ENCODE data around the gene METTL27. TPM values are rescaled to one million over a fixed set of nuclear protein-coding genes. Genes with fewer than 3 reads are reported as not detected.
"Not testable (repeated sequence)": the region's sequence is repeated elsewhere in the genome, so short reads cannot be mapped to it uniquely, and the experiment has no call there.

Gene METTL27
- total and polyA plus RNA-seq, 9 of the 15 experiments (the other 6 are each of a cell fraction or from before 2014, with no cell fraction given), result 0.08 to 0.82 (median 0.33) TPM; not detected in 4

- intact Hi-C loops (cut with micrococcal nuclease); H3K4me3 ChIP-seq; BruUV-seq (replicated peaks); DNase-seq (ENCODE audit: extremely low read depth in 1 of 4, low spot score in 3 of 4); H3K9me1 ChIP-seq (ENCODE audit: control insufficient read depth, insufficient read depth, low read length); H3K36me3 ChIP-seq (ENCODE audit: control insufficient read depth, insufficient read depth, low read length); CTCF ChIA-PET (ENCODE audit: low intra/inter-chr PET ratio); H3K27me3 ChIP-seq (ENCODE audit: control insufficient read depth in 2 of 2, insufficient read depth in 2 of 2, low read length in 2 of 2); H3K27ac ChIP-seq (ENCODE audit: extremely low read depth, low read depth, low read length); FAIRE-seq; H3K9me3 ChIP-seq (replicated peaks; ENCODE audit: control insufficient read depth, insufficient read depth, low read depth, low read length); in situ Hi-C loops (cut with MboI); H4K20me1 ChIP-seq (replicated peaks; ENCODE audit: control insufficient read depth, insufficient read depth, low read length); ATAC-seq; H3K4me2 ChIP-seq (ENCODE audit: insufficient read depth, low read length); H3K79me2 ChIP-seq (ENCODE audit: control insufficient read depth, insufficient read depth, low read length); TF ChIP-seq ZBTB40 (CRISPR knock-in tag; IDR thresholded peaks at IDR 0.05): not testable (repeated sequence)
- TF ChIP-seq ZBTB40 (IDR thresholded peaks at IDR 0.05) (0 out of 2 replicates have a peak, but pooled peaks have one; percentile 9), ZBTB33 (CRISPR knock-in tag; IDR thresholded peaks at IDR 0.05) (peak; percentile 77; the same call in 1 of the 2 replicates), SMARCA5 (IDR thresholded peaks at IDR 0.05) (0 out of 2 replicates have a peak, but pooled peaks have one; percentile 27), GABPB1 (CRISPR knock-in tag; IDR thresholded peaks at IDR 0.05) (0 out of 2 replicates have a peak, but pooled peaks have one; percentile 6), MLLT1 (IDR thresholded peaks at IDR 0.05) (peak in 1 of 2 experiments; percentile 62; a peak in 1 of 4 replicates)
- peak overlapping the region; percentile 47 for H2AFZ ChIP-seq (ENCODE audit: low read depth, low read length)
- peaks cover 22 to 25% of the 10 kb centered on the region in 2 experiments for H3K4me1 ChIP-seq (replicated peaks in 1 of 2; ENCODE audit: control insufficient read depth in 2 of 2, insufficient read depth in 2 of 2, low read length in 2 of 2)
- WGBS (ENCODE audit: insufficient coverage, low coverage, missing lambda C conversion rate), result 65% methylated on average over 14 of the region's 14 CpGs
- H3K9ac ChIP-seq (ENCODE audit: insufficient read depth in 1 of 2, low read depth in 2 of 2, low read length in 2 of 2), result peak overlapping the region in 1 of 2 experiments; percentile 82; a peak in 1 of 4 replicates
- POLR2A ChIA-PET, result interaction anchor here (1.0 to 2.1 kb wide), 3 partner anchors 11 to 35 kb away, joined by 3 to 5 read pairs (median 5); no protein-coding TSS in a partner anchor
Measured at GRCh38 chr7:73821597-73822285, 20.6 kb downstream of the METTL27 start.
